Upper lobe of left lung (tissue), 4 donors: ENCODE measurements around the gene B3GNT3.

Experiments
- EP300 ChIP-seq, 4 donors: sonication (generic); formaldehyde crosslinking; IDR thresholded peaks; one replicate each; pipeline ENCODE4 v1.5.1; 2017; ENCODE audit warnings: antibody characterized with exemption in 4 of 4, control low read depth in 2 of 4
- POLR2A ChIP-seq, 4 donors: fragments of 450-650 bp; IDR thresholded peaks; one replicate each; pipeline ENCODE4 v1.5.1; 2016 to 2017; ENCODE audit warnings: antibody characterized with exemption in 4 of 4, mild to moderate bottlenecking in 2 of 4
- TF ChIP-seq, protein P1 (sequence below), 6 experiments: fragments of 450-650 bp in 4 of 6; fragments of 200-600 bp in 2 of 6; sonication (generic) in 2 of 6; IDR thresholded peaks; one replicate each; pipeline ENCODE4 v1.5.1; 2016 to 2019; ENCODE audit warnings: antibody characterized with exemption in 6 of 6

DNA sequence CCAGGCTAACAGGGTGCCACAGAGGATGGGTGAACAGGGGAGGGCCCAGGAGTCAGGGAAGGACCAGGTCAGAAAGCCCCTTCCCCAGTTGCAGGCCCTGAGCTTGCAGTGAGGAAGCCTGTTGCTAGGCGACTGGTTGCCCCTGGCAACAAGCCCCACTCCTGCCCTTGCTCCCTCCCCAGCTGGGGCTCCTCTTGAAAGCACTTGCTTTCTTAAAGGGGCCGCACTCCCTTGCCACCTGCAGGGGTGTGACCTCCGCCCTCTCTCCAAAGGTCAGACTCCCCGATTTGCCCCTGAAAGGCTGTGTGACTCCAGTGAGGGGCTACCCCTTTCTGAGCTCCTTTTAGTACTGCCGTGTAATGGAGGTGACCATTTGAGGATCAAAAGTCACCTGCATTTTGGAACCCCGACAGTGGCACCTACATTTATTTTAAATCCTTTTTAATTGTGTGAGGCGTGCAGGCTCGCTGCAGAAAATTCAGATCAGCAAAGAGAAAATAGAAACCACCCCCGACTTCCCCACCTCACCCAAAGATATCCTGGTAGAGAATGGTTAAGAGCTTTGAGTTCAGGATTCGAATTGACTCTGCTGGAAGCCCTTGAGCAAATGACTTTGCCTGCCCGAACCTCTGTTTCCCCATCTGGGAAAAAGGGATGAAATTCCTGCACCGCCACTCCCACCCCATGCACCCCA lies 38.8 kb upstream of the B3GNT3 start:
- TF ChIP-seq, protein P1, sequence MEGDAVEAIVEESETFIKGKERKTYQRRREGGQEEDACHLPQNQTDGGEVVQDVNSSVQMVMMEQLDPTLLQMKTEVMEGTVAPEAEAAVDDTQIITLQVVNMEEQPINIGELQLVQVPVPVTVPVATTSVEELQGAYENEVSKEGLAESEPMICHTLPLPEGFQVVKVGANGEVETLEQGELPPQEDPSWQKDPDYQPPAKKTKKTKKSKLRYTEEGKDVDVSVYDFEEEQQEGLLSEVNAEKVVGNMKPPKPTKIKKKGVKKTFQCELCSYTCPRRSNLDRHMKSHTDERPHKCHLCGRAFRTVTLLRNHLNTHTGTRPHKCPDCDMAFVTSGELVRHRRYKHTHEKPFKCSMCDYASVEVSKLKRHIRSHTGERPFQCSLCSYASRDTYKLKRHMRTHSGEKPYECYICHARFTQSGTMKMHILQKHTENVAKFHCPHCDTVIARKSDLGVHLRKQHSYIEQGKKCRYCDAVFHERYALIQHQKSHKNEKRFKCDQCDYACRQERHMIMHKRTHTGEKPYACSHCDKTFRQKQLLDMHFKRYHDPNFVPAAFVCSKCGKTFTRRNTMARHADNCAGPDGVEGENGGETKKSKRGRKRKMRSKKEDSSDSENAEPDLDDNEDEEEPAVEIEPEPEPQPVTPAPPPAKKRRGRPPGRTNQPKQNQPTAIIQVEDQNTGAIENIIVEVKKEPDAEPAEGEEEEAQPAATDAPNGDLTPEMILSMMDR (IDR thresholded peaks at IDR 0.05): no peak
- TF ChIP-seq POLR2A (IDR thresholded peaks at IDR 0.05) (no peak), EP300 (IDR thresholded peaks at IDR 0.05) (no peak)
